ENCODE results near the gene VAMP2.

Gene VAMP2

GRCh38 chr17:8162233-8162996 is at the start of gene VAMP2:
Gene VAMP2, minus strand, starts transcription at chr17:8162948. Its CDS starts 69 bp downstream, at chr17:8162879.
- DNase-seq: peak in 45 of 51 donors; percentile 18 to 89 (median 70)

- DNase-seq: no peak
Observed at GRCh38 chr17:8210761-8211458, 48.2 kb upstream of the VAMP2 start.

GRCh38 chr17:8209907-8210760 is 47.4 kb upstream of the VAMP2 start, which contains the start of gene AURKB:
Gene AURKB, minus strand, starts transcription at chr17:8210575. Its CDS starts 351 bp downstream, at chr17:8210224.
- peak in 50 of 51 donors; percentile 14 to 93 (median 78) for DNase-seq

- DNase-seq: no peak
Observed at GRCh38 chr17:8206536-8206935, 43.8 kb upstream of the VAMP2 start.

GRCh38 chr17:8204761-8205555 is 42.2 kb upstream of the VAMP2 start:
- DNase-seq: no peak

GRCh38 chr17:8192070-8192815 is 29.5 kb upstream of the VAMP2 start:
- DNase-seq: peak in 50 of 51 donors; percentile 40 to 98 (median 85)

GRCh38 chr17:8190506-8190905 is 27.8 kb upstream of the VAMP2 start:
- no peak for DNase-seq

- DNase-seq: peak; percentile 73 to 99 (median 98)
Observed at GRCh38 chr17:8189711-8190477, 27.1 kb upstream of the VAMP2 start, which contains the start of gene BORCS6. Gene BORCS6, minus strand, starts transcription at chr17:8190180. Its CDS starts 40 bp downstream, at chr17:8190140.

- peak in 9 of 51 donors; percentile 18 to 49 (median 26) for DNase-seq
Observed at GRCh38 chr17:8189041-8189710, 26.4 kb upstream of the VAMP2 start.

- peak in 5 of 51 donors; percentile 10 to 31 (median 16) for DNase-seq
Observed at GRCh38 chr17:8188263-8188839, 25.6 kb upstream of the VAMP2 start.

GRCh38 chr17:8187517-8188262 is 24.9 kb upstream of the VAMP2 start:
- peak in 50 of 51 donors; percentile 15 to 91 (median 68) for DNase-seq

GRCh38 chr17:8186787-8187516 is 24.2 kb upstream of the VAMP2 start:
- peak in 50 of 51 donors; percentile 43 to 97 (median 86) for DNase-seq

GRCh38 chr17:8186446-8186786 is 23.7 kb upstream of the VAMP2 start:
- DNase-seq: peak in 3 of 51 donors; percentile 57 to 69 (median 68)

GRCh38 chr17:8185582-8186445 is 23.1 kb upstream of the VAMP2 start:
- peak; percentile 55 to 91 (median 80) for DNase-seq

- no peak for DNase-seq
Observed at GRCh38 chr17:8176998-8177731, 14.4 kb upstream of the VAMP2 start.

Measured in hypothalamus (tissue), 51 donors.